ENCODE results near the gene PPP1R9A.

PPP1R9A gene

DNA sequence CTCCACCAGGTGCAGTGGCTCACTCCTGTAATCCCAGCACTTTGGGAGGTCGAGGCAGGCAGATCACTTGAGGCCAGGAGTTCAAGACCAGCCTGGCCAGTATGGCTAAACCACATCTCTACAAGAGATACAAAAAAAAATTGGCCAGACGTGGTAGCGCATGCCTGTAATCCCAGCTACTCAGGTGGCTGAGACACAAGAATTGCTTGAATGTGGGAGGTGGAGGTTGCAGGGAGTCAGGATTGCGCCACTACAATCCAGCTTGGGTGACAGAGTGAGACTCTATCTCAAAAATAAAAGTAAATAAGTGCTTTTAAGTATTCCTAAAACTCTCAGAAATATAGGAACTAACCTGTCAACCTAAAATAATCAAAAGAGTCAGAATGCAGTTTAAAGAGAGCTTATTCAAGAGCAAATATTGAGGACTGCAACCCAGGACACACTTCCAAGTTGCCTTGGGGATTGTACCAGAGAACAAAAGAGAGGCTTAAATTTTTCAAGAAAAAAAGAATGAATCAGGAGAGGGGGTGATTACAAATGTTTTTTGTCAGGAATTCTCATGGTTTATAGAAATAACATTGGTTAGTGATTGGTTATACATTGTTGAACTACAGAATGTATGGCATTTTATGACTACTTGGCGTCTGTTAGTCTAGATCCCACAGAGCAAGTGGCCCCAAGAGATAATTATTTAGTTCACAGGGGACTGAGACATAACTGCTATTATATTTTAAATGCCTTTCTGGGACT is 33.2 kb upstream of the PPP1R9A start:
- no peaks in the 10 kb centered on the region for H3K79me2 ChIP-seq (ENCODE audit: insufficient read depth, low read length)
- no peaks in the 10 kb centered on the region for H3K27me3 ChIP-seq (ENCODE audit: low read length)
- no peak for TF ChIP-seq EZH2phosphoT487 (conservative IDR thresholded peaks at IDR 0.05; ENCODE audit: low read length)
- TF ChIP-seq, protein P1, sequence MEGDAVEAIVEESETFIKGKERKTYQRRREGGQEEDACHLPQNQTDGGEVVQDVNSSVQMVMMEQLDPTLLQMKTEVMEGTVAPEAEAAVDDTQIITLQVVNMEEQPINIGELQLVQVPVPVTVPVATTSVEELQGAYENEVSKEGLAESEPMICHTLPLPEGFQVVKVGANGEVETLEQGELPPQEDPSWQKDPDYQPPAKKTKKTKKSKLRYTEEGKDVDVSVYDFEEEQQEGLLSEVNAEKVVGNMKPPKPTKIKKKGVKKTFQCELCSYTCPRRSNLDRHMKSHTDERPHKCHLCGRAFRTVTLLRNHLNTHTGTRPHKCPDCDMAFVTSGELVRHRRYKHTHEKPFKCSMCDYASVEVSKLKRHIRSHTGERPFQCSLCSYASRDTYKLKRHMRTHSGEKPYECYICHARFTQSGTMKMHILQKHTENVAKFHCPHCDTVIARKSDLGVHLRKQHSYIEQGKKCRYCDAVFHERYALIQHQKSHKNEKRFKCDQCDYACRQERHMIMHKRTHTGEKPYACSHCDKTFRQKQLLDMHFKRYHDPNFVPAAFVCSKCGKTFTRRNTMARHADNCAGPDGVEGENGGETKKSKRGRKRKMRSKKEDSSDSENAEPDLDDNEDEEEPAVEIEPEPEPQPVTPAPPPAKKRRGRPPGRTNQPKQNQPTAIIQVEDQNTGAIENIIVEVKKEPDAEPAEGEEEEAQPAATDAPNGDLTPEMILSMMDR (IDR thresholded peaks at IDR 0.05; ENCODE audit: insufficient read depth, low read length, poor library complexity, severe bottlenecking), result no peak
- H3K9me3 ChIP-seq (ENCODE audit: insufficient read depth, low read length), result peaks cover 6% of the 10 kb centered on the region; the same call in 1 of the 2 replicates
- H3K9me2 ChIP-seq (replicated peaks; ENCODE audit: insufficient read depth, low read length), result no peaks in the 10 kb centered on the region
- no peak overlapping the region for H3K4me2 ChIP-seq (ENCODE audit: low read depth, low read length, poor library complexity, severe bottlenecking)
- no peak overlapping the region for H3K27ac ChIP-seq (ENCODE audit: low read depth, low read length)
- no peak overlapping the region for H3K9ac ChIP-seq (ENCODE audit: low read length)
- H4K20me1 ChIP-seq (ENCODE audit: low read depth, low read length), result no peaks in the 10 kb centered on the region
- no peak overlapping the region for H3K4me3 ChIP-seq (ENCODE audit: insufficient read depth, low read length, poor library complexity, severe bottlenecking)
- H2AFZ ChIP-seq (ENCODE audit: low read depth, low read length, severe bottlenecking), result no peak overlapping the region
- no peaks in the 10 kb centered on the region for H3F3A ChIP-seq (ENCODE audit: insufficient read depth)
- H3K36me3 ChIP-seq (ENCODE audit: low read length), result no peaks in the 10 kb centered on the region

DNA sequence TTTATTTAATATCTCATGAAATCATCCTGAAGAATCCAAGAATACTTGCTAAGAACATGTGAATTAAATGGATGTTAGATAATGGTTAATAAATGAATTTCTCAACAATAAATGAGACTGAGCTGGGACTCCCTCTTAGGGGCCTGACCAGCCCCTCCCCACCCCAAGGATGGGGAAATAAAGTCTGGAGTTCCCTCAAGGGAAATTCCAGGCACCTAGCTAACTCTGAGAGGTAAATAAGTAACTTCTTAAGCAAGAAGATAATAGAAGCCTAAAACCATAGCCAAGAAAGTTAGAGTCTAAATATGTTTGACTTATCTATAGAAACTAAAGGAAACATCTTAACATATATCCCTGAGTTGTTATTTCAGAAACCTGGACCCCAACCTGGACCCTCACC is 32.2 kb upstream of the PPP1R9A start:
- no peak overlapping the region for H3K27ac ChIP-seq (ENCODE audit: low read depth, low read length)
- H3K4me3 ChIP-seq (ENCODE audit: insufficient read depth, low read length, poor library complexity, severe bottlenecking), result no peak overlapping the region
- H2AFZ ChIP-seq (ENCODE audit: low read depth, low read length, severe bottlenecking), result no peak overlapping the region
- no peaks in the 10 kb centered on the region for H3F3A ChIP-seq (ENCODE audit: insufficient read depth)
- no peak overlapping the region for H3K9ac ChIP-seq (ENCODE audit: low read length)
- no peaks in the 10 kb centered on the region for H3K27me3 ChIP-seq (ENCODE audit: low read length)
- H3K4me2 ChIP-seq (ENCODE audit: low read depth, low read length, poor library complexity, severe bottlenecking), result no peak overlapping the region
- no peaks in the 10 kb centered on the region for H3K36me3 ChIP-seq (ENCODE audit: low read length)
- H3K79me2 ChIP-seq (ENCODE audit: insufficient read depth, low read length), result no peaks in the 10 kb centered on the region
- H3K9me3 ChIP-seq (ENCODE audit: insufficient read depth, low read length), result peaks cover 6% of the 10 kb centered on the region; the same call in 1 of the 2 replicates
- no peak for TF ChIP-seq EZH2phosphoT487 (conservative IDR thresholded peaks at IDR 0.05; ENCODE audit: low read length)
- TF ChIP-seq, protein P1 (IDR thresholded peaks at IDR 0.05; ENCODE audit: insufficient read depth, low read length, poor library complexity, severe bottlenecking), result no peak
- H3K9me2 ChIP-seq (replicated peaks; ENCODE audit: insufficient read depth, low read length), result no peaks in the 10 kb centered on the region
- no peaks in the 10 kb centered on the region for H4K20me1 ChIP-seq (ENCODE audit: low read depth, low read length)

DNA sequence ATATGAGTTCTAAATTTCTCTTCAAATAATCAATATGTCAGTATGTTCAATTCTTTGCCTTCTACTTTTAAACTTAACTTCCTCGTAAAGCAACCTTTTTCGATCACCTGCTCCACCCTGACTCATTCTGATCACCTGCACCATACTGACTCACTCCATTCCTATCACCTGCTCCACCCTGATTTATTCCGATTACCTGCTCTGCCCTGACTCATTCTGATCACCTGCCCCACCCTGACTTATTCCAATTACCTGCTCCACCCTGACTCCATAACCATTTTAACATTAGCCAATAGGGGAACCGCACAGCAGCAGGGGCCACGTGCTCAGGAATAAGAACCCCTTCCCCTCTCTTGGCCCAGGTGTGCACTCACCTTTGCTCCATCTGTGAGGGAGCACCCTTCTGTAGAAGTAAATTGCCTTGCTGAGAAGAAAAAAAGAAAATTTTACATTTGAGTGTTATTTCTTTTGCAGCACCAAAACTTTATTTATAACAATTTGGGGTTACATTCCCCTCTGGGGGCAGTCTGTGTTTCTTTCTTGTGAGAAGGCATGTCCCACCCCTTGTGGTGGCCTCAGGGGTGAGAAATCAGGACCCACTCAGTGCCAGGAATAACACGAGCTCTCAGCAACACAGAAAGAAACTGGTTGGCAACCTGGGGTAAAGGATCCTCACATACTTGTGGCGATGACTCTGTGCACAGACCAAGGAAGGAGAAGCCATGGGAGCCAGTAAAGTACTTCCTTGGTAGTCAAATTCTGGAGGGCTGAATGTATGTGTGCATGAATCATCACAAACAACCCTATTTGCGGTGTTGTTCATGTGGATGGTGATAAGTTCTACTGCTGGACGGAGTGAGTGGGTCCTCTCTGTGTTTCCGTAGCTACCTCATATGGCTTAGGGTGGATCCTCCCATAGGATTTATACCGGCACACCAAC is 29.4 kb upstream of the PPP1R9A start:
- peaks cover 6% of the 10 kb centered on the region; the same call in 1 of the 2 replicates for H3K9me3 ChIP-seq (ENCODE audit: insufficient read depth, low read length)
- no peak overlapping the region for H3K4me2 ChIP-seq (ENCODE audit: low read depth, low read length, poor library complexity, severe bottlenecking)
- H3K9me2 ChIP-seq (replicated peaks; ENCODE audit: insufficient read depth, low read length), result no peaks in the 10 kb centered on the region
- H4K20me1 ChIP-seq (ENCODE audit: low read depth, low read length), result no peaks in the 10 kb centered on the region
- no peak overlapping the region for H2AFZ ChIP-seq (ENCODE audit: low read depth, low read length, severe bottlenecking)
- H3K9ac ChIP-seq (ENCODE audit: low read length), result no peak overlapping the region
- TF ChIP-seq, protein P1 (IDR thresholded peaks at IDR 0.05; ENCODE audit: insufficient read depth, low read length, poor library complexity, severe bottlenecking), result no peak
- TF ChIP-seq EZH2phosphoT487 (conservative IDR thresholded peaks at IDR 0.05; ENCODE audit: low read length), result no peak
- H3K27ac ChIP-seq (ENCODE audit: low read depth, low read length), result no peak overlapping the region
- H3K4me3 ChIP-seq (ENCODE audit: insufficient read depth, low read length, poor library complexity, severe bottlenecking), result no peak overlapping the region
- no peaks in the 10 kb centered on the region for H3F3A ChIP-seq (ENCODE audit: insufficient read depth)
- no peaks in the 10 kb centered on the region for H3K27me3 ChIP-seq (ENCODE audit: low read length)
- H3K36me3 ChIP-seq (ENCODE audit: low read length), result no peaks in the 10 kb centered on the region
- no peaks in the 10 kb centered on the region for H3K79me2 ChIP-seq (ENCODE audit: insufficient read depth, low read length)

Measured in SU-DHL-6 (cell line).